A172 (cell line): ENCODE results near the gene TOX2. TPM values are rescaled to one million over a fixed set of nuclear protein-coding genes. Genes with fewer than 3 reads are reported as not detected.
A peak's percentile ranks its signal among the peaks of the same experiment; 100 is the strongest.

Experiments used
- DNase-seq: peaks from one replicate; pipeline ENCODE4 v3.0.0-alpha.2; 2015; ENCODE audit warnings: low spot score
- total RNA-seq: library from RNA; depleted of rRNA; stranded (reverse); fragments of >200 nt; shearing (Covaris generic); gene quantifications from 2 replicates; pipeline ENCODE4 v1.2.3, GENCODE V29; 2014

The TOX2 gene
- total RNA-seq, 1 experiment from 2014 or later: 3.7 TPM

DNA sequence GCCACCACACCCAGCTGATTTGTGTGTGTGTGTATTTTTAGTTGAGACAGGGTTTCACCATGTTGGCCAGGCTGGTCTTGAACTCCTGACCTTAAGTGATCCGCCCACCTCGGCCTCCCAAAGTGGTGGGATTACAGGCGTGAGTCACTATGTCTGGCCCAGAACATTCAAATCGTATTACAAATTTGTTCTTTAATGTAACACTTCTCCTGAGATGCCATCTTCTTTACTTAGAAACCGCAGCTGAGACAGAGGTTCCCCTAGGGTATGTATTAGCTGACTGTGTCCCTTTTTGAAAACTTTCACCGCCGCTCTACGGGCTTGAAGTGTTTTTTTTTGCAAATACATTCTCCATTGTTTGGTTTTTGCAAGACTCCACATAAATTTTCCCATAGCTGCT lies 62.6 kb downstream of the TOX2 start:
- no peak for DNase-seq

DNA sequence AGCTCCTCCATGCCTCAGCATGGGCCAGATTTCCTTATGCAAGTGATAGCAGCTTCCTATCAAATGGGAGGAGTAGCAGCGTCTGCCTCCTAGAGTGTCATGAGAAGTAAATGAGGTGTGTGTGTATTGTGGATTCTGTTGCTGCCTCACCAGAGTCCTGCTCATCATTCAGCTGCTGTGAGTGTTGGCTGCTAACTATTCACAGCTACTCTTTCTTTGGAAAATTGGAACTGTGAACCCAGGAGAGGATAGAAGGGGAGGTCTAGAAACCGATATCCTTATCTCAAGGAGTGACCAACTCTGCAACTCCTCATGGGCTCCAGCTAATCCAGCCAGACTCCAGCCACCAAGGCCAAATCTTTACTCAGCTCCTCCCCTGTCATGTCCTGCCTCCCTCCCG lies 63.3 kb downstream of the TOX2 start:
- no peak for DNase-seq

DNA sequence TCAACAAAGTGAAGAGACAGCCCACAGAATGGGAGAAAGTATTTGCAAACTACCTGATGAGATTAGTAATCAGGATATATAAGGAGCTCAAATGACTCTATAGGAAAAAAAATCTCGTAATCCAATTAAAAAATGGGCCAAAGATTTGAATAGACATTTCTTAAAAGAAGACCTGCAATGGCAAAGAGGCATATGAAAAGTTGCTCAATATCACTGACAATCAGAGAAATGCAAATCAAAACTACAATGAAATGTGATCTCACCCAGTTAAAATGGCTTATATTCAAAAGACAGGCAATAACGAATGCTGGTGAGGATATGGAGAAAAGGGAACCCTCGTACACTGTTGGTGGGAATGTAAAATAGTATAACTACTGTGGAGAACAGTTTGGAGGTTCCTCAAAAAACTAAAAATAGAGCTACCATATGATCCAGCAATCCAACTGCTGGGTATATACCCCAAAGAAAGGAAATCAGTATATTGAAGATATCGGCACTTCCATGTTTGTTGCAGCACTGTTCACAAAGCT lies 65.0 kb downstream of the TOX2 start:
- no peak for DNase-seq

DNA sequence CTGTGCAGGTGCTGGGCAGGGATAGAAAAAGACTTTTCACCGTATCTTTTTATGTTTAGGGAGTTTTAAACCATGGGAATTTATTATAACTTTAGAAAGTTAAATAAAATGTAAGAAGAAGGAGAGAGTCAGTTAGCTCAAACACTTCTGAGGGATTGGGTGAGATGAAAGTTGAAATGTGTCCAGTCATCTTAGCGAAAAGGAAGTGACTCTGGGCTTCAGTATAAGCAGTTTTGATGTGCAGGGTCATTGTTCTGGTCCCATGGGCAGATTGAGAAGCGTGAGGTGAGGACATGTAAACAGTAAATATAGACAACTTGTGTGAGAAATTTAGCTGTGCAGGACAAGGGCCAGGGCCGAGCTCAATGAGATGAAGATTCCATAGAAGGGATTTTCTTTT lies 66.9 kb downstream of the TOX2 start:
- DNase-seq: no peak

DNA sequence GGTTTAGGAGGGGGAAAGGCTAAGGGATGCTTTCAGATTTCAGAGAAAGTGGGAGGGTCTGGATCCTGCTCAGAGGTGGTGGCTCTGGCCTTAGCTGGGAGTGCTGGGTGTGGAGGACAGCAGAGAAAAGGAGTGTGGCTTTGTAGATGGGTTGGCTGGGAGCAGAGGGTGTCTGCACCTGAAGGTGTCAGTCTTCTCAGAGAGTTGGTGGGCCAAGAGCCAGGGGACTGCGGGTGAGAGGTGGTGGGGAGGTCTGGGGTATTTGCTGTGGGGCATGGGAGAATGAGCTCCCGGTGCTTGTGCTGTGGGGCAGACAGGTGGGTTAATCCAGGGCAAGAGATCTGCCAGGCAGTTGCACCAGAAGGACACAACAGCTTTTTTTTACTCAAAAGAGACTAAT lies 67.4 kb downstream of the TOX2 start:
- no peak for DNase-seq

DNA sequence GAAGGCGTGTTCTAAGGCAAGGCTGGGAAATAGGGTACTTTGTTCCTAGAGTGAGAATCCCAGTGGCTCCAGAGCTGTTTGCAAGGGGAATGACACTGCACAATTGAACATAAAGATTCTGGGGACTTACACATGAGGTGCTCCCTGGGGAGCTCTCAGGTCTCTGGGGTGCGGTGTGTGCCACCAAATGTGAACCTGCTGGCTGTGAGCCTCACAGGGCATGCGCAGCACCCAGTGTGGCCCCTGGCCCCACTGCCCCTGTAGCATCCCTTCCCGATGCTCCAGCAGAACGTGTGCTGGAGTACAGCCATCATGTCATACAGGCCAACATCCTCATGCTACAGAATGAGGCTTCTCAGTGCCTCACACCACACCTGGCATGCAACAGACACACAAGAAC lies 68.2 kb downstream of the TOX2 start:
- DNase-seq: no peak

DNA sequence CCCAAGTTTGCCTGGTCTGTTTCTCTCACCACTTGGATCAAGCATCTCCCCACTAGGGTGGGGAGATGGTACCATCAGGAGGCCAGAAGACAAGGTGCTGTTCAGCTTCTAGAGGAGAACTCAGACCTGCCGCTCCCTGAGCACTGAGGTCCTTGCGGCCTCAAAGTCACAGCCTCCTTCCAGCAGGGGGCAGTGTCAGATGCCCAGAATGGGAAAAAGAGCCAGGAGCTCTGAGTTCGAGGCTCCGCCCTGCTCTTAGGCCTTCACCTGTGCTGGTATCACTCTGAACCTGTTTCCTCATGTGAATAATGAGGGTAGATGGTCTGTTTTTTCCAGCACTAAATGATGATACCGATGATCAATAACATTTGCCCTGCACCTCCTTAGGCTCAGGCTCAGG lies 68.7 kb downstream of the TOX2 start:
- no peak for DNase-seq

DNA sequence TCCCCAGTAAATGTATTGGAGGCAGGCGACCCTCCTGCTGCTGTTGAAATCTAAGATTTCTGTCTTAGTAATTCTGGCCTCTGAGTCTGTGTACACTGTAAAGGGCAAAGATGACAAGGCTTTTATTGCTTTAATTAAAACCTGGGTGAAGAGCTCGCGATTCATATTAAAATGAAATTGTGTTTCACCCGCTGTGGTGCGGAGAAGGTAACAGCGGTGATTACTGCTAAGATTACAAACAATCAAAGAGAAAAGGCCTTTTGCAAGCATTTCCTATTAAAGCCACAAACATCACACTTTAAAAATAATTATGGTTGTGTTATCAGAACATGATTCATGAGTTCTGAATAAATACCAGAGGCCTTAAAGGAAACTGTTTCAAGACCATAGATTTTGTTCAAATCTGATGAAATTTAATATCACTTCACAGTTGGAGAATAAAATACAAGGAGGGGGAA lies 69.3 kb downstream of the TOX2 start:
- DNase-seq: no peak

DNA sequence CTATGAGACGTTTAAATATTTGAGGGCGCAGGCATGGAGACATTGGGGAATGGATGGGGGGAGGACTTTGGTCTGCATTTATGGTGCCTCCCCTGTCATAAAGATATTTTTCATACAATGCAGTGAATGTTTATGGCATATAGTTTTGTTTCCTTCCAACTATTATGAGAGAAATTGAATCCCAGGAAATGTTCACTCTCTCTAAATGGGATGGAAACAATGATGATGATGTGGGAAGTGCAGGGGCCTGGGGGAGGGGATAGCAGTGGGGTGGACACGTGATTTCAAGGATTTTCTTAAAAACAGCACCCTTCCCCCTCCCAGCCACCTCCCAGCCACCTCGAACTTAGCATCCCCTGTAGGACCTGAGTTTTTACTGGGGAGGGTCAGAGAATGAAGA lies 69.9 kb downstream of the TOX2 start:
- no peak for DNase-seq

DNA sequence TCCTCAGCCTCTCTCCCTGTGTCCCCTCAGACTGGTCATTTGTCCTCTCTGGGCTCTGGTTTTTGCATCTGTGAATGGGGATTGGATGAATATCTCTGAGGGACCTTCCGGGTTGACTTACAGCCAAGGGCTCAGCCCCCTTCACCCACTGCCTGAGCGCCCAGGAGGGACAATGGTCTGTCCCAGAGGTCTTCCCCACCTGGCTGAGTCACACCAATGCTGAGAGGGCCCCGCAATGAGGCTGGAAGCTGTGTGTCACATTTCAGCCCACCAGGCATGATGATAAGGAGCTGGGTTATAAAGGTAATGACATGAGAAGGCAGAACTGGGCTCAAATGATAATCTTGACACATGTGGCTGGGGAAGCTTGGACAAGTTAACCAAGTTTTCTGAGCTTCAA lies 70.5 kb downstream of the TOX2 start:
- DNase-seq: no peak

DNA sequence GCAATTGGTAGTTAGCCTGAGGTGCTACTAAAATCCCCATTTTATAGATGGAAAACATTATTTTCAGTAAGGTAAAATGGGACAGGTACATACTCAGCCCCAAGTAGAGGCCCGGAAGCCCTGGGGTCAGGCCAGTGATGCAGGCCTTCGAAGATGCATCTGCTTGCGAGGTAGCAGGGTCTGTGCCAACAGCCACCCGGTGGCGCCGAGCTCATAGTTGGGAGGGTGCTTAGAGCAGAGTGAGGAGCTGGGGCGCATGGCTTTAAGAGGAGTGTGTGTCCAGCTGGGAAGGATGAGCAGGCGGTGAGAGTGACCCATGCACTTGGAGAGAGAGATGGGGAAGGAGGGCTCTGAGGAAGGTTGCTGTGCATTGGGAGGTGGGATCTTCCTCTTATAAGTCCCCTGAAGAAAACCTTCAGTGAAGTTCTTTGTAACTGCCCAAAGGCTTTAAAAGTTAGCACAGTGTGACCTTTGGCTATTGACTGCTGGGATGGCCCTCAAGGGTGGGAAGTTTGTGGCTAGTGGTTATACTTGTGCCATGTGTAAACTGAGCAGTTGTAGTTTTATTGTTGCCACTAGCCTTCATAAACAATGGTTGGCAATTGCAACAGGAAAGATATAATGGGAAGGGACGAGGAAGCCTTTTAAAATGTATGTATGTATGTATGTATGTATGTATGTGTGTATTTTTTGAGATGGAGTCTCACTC lies 71.1 kb downstream of the TOX2 start:
- no peak for DNase-seq

DNA sequence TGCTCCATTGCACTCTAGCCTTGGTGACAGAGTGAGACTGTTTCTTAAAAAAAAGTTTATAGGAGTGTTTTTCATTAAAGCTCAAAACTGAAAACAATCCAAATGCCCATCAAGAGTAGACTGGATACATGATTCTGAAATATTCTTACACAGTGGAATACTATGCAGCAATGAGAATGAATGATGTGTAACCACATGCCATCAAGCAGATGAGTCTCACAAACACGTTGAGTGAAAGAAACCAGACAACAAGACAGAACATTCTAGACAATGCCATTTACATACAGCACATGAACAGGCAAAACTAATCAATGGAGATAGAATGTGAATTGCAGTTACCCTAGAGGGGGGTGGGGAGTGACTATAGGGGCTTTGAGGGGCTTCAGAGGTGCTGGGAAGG lies 72.4 kb downstream of the TOX2 start:
- DNase-seq: no peak

DNA sequence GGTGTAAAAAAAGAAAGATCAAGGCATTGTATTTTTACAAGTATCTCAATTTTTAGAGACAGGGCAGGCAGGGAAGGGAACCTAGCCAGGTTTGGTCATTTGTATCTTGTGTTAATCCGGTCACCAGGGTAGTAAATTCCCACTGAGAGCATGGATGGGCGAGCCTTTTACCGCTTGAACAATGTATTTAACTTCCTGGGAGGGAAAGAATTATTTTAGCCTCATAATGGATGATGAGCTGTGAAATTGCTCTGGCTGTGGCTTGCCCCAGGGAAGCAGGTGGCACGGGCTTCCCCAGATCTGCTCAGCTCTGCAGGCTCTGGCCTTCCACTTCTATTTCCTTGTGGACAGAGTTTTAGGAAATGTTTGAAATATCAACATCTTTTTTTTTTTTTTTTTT lies 72.9 kb downstream of the TOX2 start:
- DNase-seq: no peak

DNA sequence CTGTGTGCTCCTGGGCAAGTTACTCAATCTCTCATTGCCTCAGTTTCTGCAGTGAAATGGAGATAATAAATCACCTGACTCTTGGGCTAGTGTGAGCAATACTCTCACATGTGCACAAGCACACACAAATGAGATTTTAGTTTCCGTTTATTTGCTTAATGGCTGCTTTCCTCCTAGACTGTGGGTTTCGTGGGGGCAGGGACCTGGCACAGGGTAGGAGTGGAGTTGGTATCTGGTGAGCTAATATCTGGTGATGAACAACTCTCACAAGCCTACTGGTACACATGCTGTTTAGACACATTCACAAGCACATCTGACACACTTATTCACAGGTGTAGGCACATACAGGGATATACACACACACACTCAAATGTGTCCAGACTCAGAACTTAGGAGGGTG lies 73.8 kb downstream of the TOX2 start:
- DNase-seq: no peak

DNA sequence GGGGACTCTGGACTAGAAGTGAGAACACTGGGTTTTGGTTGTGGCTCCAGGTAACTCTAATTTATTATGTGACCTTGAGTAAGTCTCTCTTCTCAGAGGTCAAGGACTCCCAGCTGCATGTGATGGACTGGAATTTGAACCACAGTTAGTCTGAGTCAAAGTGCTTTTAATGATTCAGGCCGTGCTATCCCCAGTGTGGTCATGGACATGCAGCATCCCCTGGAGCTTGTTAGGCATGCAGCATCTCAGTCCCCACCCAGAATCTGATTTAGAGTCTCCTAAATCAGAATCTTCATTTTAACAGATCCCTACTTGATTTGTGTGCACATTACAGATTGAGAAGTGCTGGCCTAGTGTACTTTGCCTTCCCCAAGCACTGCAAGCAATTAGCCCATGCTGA lies 74.2 kb downstream of the TOX2 start:
- DNase-seq: peak; percentile 35

DNA sequence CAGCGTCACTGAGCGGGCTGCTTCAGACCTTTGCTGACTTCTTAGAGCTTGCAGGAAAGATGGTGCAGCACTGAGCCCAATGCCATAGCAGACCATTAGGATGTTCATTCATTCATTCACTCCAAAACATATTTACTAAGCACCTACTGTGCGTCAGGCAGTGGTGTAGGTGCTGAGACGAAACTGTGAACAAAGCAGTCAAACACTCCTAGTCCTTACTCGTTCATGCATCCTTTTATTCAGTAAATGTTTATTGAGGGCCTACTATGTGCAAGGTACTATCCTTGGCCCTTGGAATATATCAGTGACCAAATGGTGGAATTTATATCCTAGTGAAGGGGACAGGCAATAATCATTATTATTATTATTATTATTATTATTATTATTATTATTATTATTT lies 76.6 kb downstream of the TOX2 start:
- no peak for DNase-seq

DNA sequence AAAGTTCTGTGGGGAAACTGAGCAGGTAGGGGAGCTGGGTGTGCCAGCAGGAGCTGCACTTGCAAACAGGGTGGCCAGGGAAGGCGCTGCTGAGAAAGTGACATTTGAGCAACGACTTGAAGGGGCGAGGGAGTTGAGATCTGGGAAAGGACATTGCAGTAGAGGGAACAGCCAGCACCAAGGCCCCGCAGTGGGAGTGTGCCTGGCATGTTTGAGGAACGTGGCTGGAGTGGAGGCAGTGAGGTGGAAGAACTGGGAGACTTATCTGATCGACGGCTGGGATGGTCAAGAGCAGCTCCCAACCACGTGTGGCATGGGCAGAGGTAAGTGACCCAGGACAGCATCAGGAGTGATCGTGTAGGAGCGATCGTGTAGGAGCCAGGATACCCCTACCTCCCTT lies 77.3 kb downstream of the TOX2 start:
- no peak for DNase-seq

DNA sequence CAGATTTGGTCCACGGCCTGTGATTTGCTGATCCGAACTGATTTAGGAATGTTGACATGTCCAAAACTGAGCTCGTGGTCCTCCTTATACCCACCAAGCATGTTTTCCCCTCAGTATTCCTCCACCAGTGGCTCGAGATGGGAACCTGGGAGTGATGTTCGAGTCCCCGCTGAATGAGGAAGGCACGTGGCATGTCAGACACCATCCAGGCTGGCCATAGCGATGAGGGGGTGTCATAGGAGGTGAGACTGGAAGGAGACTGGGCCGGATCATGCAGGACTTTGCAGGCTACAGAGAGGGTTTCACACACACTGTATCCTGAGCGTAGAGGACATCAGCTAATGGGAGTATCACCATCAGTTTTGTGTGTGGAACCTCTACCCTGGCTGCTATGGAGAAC lies 78.2 kb downstream of the TOX2 start:
- DNase-seq: no peak

DNA sequence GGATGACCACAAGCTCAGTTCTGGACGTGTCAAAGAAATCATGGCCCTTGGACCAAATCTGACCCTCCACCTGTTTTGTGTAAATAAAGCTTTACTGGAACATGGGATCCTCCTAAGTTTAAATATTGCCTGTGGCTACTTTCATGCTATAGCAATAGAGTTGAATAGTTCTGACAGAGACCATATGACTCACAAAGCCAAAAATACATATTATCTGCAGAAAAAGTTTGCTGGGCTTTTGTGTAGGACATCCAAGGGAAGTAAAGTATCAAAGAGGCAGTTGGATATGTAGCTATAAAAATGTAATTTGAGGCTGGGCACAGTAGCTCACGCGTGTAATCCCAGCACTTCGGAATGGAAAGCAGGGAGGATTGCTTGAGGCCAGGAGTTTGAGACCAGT lies 78.9 kb downstream of the TOX2 start:
- no peak for DNase-seq

DNA sequence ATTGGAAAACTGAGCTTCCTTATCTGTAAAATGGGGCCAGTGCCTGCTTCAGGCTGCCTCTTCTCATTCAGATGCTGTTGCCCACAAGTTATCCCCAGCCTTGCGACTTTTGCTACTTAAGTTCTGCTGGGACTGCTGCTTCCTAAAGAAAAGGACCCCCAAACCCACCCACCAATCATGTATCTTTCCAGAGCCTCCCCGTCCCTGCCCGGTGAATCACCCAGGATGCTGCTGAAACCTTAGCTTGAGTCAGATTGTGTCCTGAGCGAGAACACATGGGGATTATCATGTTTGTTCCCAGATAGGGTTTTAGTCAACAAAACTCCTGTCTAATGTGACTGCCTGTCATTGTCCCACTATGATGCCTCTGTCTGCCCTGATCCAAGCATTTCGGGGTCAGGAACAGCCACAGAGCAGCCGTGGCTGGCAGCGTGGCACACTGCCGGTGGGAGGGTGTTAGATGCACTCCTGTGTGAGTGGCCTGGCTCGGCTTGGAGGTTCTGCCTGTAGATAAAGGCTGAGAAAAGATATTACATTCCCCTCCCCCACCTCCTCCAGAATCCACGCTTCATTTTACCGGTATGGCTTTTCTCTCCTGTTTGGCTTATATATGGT lies 79.9 kb downstream of the TOX2 start:
- no peak for DNase-seq

DNA sequence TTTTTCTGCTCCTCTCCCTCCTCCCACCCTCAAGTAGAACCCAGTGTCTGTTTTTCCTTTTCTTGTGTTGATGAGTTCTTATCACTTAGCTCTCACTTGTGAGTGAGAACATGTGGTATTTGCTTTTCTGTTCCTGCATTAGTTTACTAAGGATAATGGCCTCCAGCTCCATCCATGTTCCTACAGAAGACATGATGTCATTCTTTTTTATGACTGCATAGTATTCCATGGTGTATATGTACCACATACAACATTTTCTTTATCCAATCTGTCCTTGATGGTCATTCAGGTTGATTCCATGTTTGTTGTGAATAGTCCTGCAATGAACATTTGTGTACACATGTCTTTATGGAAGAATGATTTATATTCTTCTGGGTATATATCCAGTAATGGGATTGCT lies 81.0 kb downstream of the TOX2 start:
- DNase-seq: no peak

DNA sequence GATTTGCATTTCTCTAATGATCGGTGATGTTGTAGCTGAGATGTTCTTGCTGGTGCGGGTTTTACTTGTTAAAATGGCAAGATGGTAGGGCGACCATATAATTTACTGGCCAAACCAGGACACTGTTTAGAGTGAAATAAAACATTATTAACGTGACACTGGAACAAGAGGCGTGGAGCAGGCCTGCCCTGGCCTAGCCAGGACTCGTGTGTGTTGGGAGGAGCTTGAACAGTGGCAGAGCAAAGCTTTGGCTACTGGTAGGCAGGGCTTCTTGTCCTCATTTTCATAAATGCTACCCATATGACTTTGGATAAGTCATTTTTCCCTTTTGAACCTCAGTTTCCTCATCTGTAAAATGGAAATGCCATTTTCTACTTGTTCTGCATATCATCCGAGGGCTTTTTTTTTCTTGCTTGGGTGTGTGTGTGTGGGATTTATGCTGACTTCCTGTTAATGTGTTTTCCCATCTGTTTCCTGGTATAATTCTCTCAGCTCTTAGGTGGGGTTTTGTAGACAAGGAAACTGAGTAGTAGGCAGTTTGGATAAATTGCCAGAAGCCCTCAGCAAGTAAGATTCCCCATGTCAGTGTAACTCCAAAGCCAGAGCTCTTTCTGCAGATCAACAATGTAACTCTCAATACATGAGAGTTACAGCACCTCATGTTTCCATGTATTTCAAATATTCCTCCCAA lies 81.7 kb downstream of the TOX2 start:
- DNase-seq: no peak

DNA sequence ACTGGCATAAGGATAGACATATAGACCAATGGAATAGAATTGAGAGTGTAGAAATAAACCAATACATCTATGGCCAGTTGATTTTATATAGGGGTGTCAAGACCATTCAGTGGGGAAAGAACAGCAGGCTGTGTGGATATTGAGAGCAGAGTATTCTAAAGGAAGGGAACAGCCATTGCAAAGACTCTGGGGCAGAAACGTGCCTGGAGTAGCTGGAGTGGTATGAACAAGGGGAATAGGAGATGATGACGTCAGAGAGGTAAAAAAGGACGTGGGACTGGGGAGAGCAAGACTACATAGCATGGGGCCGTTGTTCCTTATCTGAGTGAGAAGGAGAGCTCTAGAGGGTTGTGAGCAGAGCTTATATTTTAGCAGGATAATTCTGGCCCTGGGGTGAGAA lies 85.2 kb downstream of the TOX2 start:
- DNase-seq: no peak
